WERI-Rb-1 (cell line): ENCODE measurements around the gene MACROD2.

Experiments used
- DNase-seq: peaks from one replicate; pipeline ENCODE4 v3.0.0-alpha.2; 2020
- H3K27ac ChIP-seq: fragments of 250-450 bp; sonication (Bioruptor Pico); 2 replicates; pipeline ENCODE4 v1.5.1; 2020; ENCODE audit warnings: mild to moderate bottlenecking, moderate library complexity
- H3K27me3 ChIP-seq: fragments of 250-450 bp; sonication (Bioruptor Pico); 2 replicates; pipeline ENCODE4 v1.5.1; 2021; ENCODE audit warnings: mild to moderate bottlenecking, low read depth, moderate library complexity; ENCODE audit not compliant: insufficient read depth, severe bottlenecking
- H3K36me3 ChIP-seq: fragments of 250-450 bp; sonication (Bioruptor Pico); 2 replicates; pipeline ENCODE4 v1.5.1; 2020; ENCODE audit warnings: mild to moderate bottlenecking, moderate library complexity
- H3K4me3 ChIP-seq: 2 replicates; pipeline ENCODE4 v1.5.1; 2011; ENCODE audit warnings: low read depth, mild to moderate bottlenecking, control low read depth, low read length
- H3K9me3 ChIP-seq: fragments of 250-450 bp; sonication (Bioruptor Pico); 2 replicates; pipeline ENCODE4 v1.5.1; 2021; ENCODE audit warnings: mild to moderate bottlenecking, moderate library complexity; ENCODE audit not compliant: severe bottlenecking
- CTCF ChIP-seq: IDR thresholded peaks from 2 replicates; pipeline ENCODE4 v1.5.1; 2011; ENCODE audit warnings: low read depth, mild to moderate bottlenecking, control low read depth, inconsistent platforms, low read length

MACROD2 gene

GRCh38 chr20:14406495-14406894, 411.2 kb downstream of the MACROD2 start:
- Histone ChIP-seq H3K9me3 (no peaks in the 10 kb centered on the region), H3K4me3 (no peak overlapping the region), H3K27ac (no peak overlapping the region), H3K36me3 (no peaks in the 10 kb centered on the region), H3K27me3 (no peaks in the 10 kb centered on the region)
- DNase-seq: no peak
- TF ChIP-seq CTCF: no peak

- Histone ChIP-seq H3K9me3 (no peaks in the 10 kb centered on the region), H3K27me3 (no peaks in the 10 kb centered on the region), H3K27ac (no peak overlapping the region), H3K4me3 (no peak overlapping the region), H3K36me3 (no peaks in the 10 kb centered on the region)
- no peak for DNase-seq
- TF ChIP-seq CTCF: no peak
Measured at GRCh38 chr20:14407336-14407735, 412.0 kb downstream of the MACROD2 start.

- Histone ChIP-seq H3K27me3 (no peaks in the 10 kb centered on the region), H3K4me3 (no peak overlapping the region), H3K36me3 (no peaks in the 10 kb centered on the region), H3K27ac (no peak overlapping the region), H3K9me3 (no peaks in the 10 kb centered on the region)
- TF ChIP-seq CTCF: no peak
- DNase-seq: no peak
Measured at GRCh38 chr20:14410869-14411555, 415.7 kb downstream of the MACROD2 start.

DNA sequence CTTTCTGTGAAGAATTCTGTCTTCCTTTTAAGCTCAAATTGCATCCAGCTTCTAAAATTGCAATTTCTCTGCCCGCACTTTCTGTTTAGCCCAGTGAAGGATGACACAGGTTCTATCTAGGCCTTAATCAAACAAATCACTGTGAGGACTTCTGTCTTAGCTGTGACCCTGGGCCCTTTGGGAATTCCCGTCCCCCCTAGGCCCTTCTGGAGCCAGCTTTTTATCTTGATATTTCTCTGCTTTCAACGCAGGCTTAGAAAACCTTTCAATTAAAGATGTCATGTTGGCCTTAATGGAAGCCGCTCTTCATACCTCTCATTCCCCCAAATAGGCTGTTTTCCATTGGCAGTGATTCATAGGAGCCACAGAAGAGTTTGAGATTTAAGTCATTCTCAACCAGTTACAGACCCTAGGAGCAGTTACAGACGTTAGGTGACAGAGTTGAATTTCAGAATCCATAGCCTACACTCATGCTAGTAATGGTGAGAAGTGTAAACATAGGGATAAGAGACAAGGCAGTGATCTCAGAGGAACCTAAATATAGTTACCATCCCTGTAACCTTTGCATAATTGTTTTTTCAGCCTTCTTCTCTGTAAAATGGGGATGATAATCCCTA, 416.9 kb downstream of the MACROD2 start:
- H3K4me3 ChIP-seq: no peak overlapping the region
- no peak for DNase-seq
- no peaks in the 10 kb centered on the region for H3K9me3 ChIP-seq
- no peaks in the 10 kb centered on the region for H3K36me3 ChIP-seq
- no peak overlapping the region for H3K27ac ChIP-seq
- H3K27me3 ChIP-seq: no peaks in the 10 kb centered on the region
- TF ChIP-seq CTCF: no peak

DNA sequence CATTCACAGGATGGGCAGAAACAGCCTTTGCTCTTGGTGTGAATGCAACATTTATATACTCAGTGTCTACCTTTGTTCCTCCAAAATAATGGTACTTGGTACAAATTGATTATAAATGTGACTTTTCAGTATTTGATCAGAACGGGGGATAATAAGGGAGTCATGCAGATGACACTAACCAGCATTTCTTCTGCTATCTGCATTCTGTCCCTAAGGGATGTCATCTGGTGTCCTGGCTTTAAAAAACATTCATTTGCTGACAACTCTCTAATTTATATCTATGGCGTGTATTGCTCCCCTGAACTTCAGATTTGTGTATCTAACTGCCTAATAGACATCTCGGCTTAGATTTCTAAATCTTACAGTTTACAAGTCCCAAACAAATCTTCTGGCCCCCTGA, 418.5 kb downstream of the MACROD2 start:
- TF ChIP-seq CTCF: no peak
- Histone ChIP-seq H3K27ac (no peak overlapping the region), H3K4me3 (no peak overlapping the region), H3K9me3 (no peaks in the 10 kb centered on the region), H3K36me3 (no peaks in the 10 kb centered on the region), H3K27me3 (no peaks in the 10 kb centered on the region)
- no peak for DNase-seq

DNA sequence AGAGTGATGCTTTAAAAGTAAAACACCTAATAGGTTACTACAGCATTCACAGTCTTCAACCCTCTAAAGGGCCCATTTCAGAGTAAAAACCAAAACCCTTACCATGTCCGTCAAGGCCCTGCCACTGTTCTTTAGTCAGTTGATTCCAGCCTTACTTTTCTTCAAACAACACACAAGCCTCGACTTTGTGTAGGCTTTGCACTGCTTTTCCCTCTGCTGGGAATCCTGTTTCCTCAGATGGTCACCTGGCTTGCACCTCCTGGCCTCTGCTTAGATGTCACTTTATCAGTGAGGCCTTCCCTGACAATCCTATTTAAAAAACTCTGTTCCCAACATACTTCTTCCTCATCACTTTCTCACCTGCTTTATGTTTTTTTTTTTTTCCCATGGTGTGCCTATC, 419.2 kb downstream of the MACROD2 start:
- H3K36me3 ChIP-seq: no peaks in the 10 kb centered on the region
- no peaks in the 10 kb centered on the region for H3K9me3 ChIP-seq
- DNase-seq: no peak
- no peak overlapping the region for H3K4me3 ChIP-seq
- TF ChIP-seq CTCF: no peak
- H3K27me3 ChIP-seq: no peaks in the 10 kb centered on the region
- H3K27ac ChIP-seq: no peak overlapping the region
